GM18502 (cell line): ENCODE results near the gene NYAP2.

Experiments used
- ATAC-seq: cut with Tn5 transposase; IDR thresholded peaks from one replicate; pipeline ENCODE4 v1.9.1; 2021; ENCODE audit warnings: mild to moderate bottlenecking; ENCODE audit not compliant: unreplicated experiment, poor library complexity

NYAP2 gene

DNA sequence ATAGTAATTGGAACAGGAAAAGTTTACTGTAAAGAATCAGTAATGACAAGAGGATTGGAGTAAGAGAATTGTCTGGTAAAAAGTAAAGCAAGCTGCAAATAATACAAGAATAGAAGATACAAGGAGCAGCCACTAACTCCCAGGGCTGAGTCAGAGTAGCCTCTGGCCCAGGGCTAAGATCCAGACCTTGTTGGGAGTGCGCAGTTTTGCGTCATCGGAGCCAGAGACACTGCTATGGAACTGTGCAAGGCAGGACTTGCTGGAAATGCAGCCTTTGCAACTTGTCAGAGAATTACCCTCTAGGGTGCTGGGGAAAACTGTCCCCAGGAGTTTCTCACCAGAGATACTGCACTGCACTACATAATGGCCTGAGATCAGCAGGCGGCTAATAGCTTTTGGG is 135.2 kb downstream of the NYAP2 start:
- ATAC-seq, result no peak

- ATAC-seq, result no peak
Measured at GRCh38 chr2:225536036-225536435, 136.5 kb downstream of the NYAP2 start.

GRCh38 chr2:225543626-225544025 is 144.1 kb downstream of the NYAP2 start:
- no peak for ATAC-seq

- no peak for ATAC-seq
Measured at GRCh38 chr2:225556461-225556860, 157.0 kb downstream of the NYAP2 start.

- ATAC-seq, result no peak
Measured at GRCh38 chr2:225558399-225559071, 159.0 kb downstream of the NYAP2 start.

DNA sequence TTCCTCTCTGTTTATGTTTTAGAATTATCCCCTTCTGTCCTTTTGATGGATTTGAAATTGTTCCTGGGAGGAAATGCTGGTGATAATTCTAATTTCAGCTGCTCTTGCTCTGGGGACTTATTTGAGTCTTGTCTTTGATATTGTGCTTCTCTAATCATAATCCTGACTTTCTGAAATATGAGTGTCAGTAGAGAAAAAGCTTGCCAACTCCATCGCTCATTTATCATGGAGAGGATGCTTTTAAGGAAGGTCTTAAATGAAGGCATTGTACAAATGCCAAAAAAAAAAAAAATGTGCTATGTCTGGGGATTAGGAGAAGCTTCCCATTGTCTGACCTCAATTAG is 159.5 kb downstream of the NYAP2 start:
- ATAC-seq, result no peak

- no peak for ATAC-seq
Measured at GRCh38 chr2:225566798-225567197, 167.3 kb downstream of the NYAP2 start.

DNA sequence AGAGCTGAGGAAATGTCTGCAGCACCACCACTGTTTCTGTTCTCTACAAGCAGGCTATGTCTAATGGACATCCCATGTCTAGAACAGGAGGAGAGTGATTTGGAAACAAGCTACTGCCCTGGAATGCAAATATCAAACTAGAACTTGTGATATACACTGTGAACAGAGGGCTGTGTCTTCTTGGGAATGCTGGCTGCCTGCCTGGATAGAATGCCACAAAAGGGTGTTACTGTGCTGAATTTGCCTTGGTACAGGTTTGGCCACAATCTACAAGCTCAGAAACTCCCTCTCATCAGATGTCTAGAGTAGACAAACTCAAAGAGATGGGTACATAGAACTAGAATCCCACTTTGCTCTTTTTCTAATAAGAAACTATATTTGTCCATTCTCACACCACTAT is 170.5 kb downstream of the NYAP2 start:
- no peak for ATAC-seq

GRCh38 chr2:225573603-225574002 is 174.1 kb downstream of the NYAP2 start:
- peak; percentile 49 for ATAC-seq

- ATAC-seq, result no peak
Measured at GRCh38 chr2:225574582-225575138, 175.2 kb downstream of the NYAP2 start.

GRCh38 chr2:225581135-225581534 is 181.6 kb downstream of the NYAP2 start:
- ATAC-seq, result no peak

DNA sequence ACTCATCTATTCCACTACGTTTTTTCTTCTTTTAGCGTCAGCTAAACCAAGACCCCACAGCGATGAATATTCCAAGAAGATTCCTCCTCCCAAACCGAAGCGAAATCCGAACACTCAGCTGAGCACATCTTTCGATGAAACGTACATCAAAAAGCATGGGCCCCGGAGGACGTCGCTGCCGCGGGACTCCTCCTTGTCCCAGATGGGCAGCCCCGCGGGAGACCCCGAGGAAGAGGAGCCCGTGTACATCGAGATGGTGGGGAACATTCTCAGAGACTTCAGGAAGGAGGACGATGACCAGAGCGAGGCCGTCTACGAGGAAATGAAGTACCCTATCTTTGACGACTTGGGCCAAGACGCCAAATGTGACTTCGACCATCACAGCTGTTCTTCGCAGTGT is 182.4 kb downstream of the NYAP2 start:
- no peak for ATAC-seq

GRCh38 chr2:225582355-225583116 is 183.0 kb downstream of the NYAP2 start:
- ATAC-seq, result no peak

GRCh38 chr2:225584796-225585195 is 185.3 kb downstream of the NYAP2 start:
- ATAC-seq, result no peak

DNA sequence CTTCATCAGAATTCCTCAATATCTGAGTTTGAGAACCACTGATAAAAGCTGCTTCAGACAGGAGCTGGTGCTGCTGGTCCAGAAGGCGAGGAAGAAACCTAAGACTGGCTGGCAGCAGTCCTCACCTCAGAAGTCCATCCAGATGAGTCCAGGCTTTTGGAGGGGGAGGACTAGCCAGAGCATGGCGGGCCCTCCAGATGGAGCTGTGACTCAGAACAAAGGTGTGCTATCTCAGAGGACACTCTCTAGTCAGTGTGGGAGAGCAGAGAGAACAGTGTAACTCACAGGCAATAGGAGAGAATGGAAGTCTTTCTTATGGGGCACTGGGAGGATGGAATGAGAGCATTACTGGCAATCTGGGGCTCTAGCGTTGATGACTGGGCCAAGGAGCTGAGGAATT is 191.4 kb downstream of the NYAP2 start:
- ATAC-seq, result no peak

DNA sequence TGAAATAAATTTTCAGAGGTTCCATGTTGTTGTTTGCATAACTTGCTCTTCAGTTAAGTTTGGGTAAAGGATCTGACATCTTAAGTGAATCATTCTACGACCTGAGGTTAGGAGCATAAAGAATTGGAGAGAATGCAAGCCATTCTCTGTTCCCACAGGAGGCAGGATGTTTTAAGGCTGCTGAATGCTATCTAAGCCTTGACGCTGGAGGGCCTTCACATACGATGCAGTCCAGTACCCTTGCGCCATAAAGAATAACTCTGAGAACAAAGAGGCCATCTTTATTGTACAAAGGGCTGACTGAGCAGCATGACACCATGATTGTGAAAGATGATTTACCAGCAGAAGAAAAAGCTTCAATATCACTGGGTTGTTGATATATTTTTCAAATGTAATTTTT is 198.4 kb downstream of the NYAP2 start:
- ATAC-seq, result no peak

GRCh38 chr2:225598426-225598825 is 198.9 kb downstream of the NYAP2 start:
- no peak for ATAC-seq

GRCh38 chr2:225598897-225599296 is 199.4 kb downstream of the NYAP2 start:
- no peak for ATAC-seq

DNA sequence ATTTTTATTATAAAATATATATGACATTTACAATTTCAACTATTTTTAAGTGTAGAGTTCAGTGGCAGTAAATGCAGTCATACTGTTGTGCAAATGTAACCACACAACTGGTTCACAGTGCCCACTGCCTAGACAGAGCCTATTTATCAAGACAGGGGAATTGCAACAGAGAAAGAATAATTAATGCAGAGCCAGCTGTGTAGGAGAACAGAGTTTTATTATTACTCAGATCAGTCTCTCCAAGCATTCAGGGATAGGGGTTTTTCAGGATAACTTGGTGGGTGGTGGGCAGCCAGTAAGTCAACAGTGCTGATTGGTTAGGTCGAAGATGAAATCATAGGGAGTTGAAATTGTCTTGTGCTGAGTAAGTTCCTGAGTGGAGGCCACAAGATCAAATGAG is 200.3 kb downstream of the NYAP2 start:
- no peak for ATAC-seq

DNA sequence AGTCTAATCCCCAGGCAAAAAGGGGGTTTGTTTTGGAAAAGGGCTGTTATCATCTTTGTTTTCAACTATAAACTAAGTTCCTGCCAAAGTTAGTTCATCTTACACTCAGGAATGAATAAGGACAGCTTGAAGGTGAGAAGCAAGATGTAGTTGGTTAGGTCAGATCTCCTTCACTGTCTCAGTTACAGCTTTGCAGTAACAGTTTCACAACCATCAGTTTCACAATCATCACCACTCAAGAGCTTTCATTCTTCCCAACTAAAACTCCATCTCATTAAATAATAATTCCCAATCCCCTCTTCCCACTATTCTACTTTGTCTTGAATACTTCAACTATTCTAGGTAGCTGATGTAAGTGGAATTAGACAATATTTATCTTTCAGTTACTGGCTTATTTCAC is 200.9 kb downstream of the NYAP2 start:
- peak; percentile 56 for ATAC-seq

GRCh38 chr2:225600865-225601264 is 201.4 kb downstream of the NYAP2 start:
- peak; percentile 57 for ATAC-seq

DNA sequence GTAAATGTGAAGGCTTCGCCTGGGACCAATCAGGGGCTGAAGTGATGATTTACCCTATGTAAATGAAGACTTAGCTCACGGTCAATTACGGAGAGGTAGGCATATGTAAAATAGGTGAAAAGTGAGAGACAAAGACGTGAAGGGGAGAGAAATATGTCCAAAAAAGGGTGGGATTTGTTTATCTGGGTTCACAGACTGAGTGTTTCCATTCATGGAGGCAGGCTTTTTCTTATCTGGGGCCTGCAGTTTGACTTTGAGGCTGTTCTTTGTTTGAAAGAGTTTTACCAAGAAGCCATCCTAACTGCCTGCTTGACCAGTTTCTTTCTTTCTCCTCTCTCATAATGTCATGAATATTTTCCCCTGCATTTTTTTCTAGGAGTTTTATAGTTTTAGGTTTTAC is 202.7 kb downstream of the NYAP2 start:
- ATAC-seq, result no peak
